Activated CD8-positive, alpha-beta memory T cell treated with anti-CD3 and anti-CD28 coated beads for 24 hours (primary cell): Measurements from ENCODE around the gene NPPA.

Experiments
- DNase-seq: peaks from one replicate; pipeline ENCODE4 v3.0.0-alpha.2; 2020

NPPA gene

GRCh38 chr1:11841245-11842153 lies 6.1 kb downstream of the NPPA start:
- DNase-seq, result no peak

GRCh38 chr1:11839727-11840705 lies 7.6 kb downstream of the NPPA start:
- DNase-seq, result no peak

GRCh38 chr1:11838349-11839272 lies 9.0 kb downstream of the NPPA start:
- DNase-seq, result peak; percentile 89

GRCh38 chr1:11837767-11838348 lies 9.7 kb downstream of the NPPA start:
- no peak for DNase-seq

- no peak for DNase-seq
Measured at GRCh38 chr1:11836955-11837766, 10.4 kb downstream of the NPPA start.

GRCh38 chr1:11835441-11836225 lies 11.9 kb downstream of the NPPA start:
- no peak for DNase-seq

- no peak for DNase-seq
Measured at GRCh38 chr1:11833900-11834299, 13.7 kb downstream of the NPPA start.

GRCh38 chr1:11833497-11833896 lies 14.1 kb downstream of the NPPA start:
- DNase-seq, result no peak

- DNase-seq, result no peak
Measured at GRCh38 chr1:11831945-11832725, 15.4 kb downstream of the NPPA start.

- no peak for DNase-seq
Measured at GRCh38 chr1:11828511-11828910, 19.1 kb downstream of the NPPA start.

GRCh38 chr1:11826946-11827345 lies 20.6 kb downstream of the NPPA start:
- no peak for DNase-seq

- DNase-seq, result no peak
Measured at GRCh38 chr1:11825131-11825530, 22.5 kb downstream of the NPPA start.

GRCh38 chr1:11823366-11824137 lies 24.0 kb downstream of the NPPA start:
- DNase-seq, result no peak

GRCh38 chr1:11822091-11822490 lies 25.5 kb downstream of the NPPA start:
- no peak for DNase-seq

- DNase-seq, result no peak
Measured at GRCh38 chr1:11817192-11817591, 30.4 kb downstream of the NPPA start.

GRCh38 chr1:11813021-11813420 lies 34.6 kb downstream of the NPPA start:
- no peak for DNase-seq

GRCh38 chr1:11807133-11807532 lies 40.5 kb downstream of the NPPA start:
- no peak for DNase-seq

- no peak for DNase-seq
Measured at GRCh38 chr1:11806307-11806936, 41.2 kb downstream of the NPPA start.
